HepG2 (cell line): ENCODE results near the gene EEF1AKMT3. TPM values are rescaled to one million over a fixed set of nuclear protein-coding genes. Genes with fewer than 3 reads are reported as not detected.
A peak's percentile ranks its signal among the peaks of the same experiment; 100 is the strongest.
"Not testable (repeated sequence)": the region's sequence is repeated elsewhere in the genome, so short reads cannot be mapped to it uniquely, and the experiment has no call there.

Source experiments
- ATAC-seq: fragments of 200-7000 bp; cut with Tn5 transposase; 3 replicates; pipeline ENCODE4 v1.9.1; 2020; ENCODE audit warnings: mild to moderate bottlenecking, moderate library complexity
- BruUV-seq: library from RNA; stranded (reverse); fragments of 400-500 nt; replicated peaks from 2 replicates; lab custom pipeline; 2021; lab: Mats Ljungman, UMichigan
- CTCF ChIA-PET: fragments of 300-600 bp; formaldehyde crosslinking; extraction: SDS; loops from one replicate; lab custom pipeline; 2021; ENCODE audit warnings: low total read pairs, inconsistent platforms, low intra/inter-chr PET ratio; lab: Yijun Ruan, JAX
- POLR2A ChIA-PET: fragments of 350-600 bp; sonication (Branson Sonifier 250); formaldehyde crosslinking; loops from one replicate; lab custom pipeline; 2020; ENCODE audit warnings: antibody characterized with exemption, inconsistent platforms; lab: Yijun Ruan, JAX
- DNase-seq: peaks from one replicate; pipeline ENCODE4 v3.0.0-alpha.2; 2015; ENCODE audit warnings: low spot score
- FAIRE-seq: peaks from 3 replicates; lab custom pipeline; 2011; peaks lifted over from hg19 to GRCh38; lab: Jason Lieb, UNC
- H2AFZ ChIP-seq: one replicate; pipeline ENCODE4 v1.6.1; 2011; ENCODE audit warnings: low read length, inconsistent platforms
- H3K27ac ChIP-seq: fragments of 300-600 bp; 3 replicates; pipeline ENCODE4 v1.8.0; 2011; ENCODE audit warnings: mixed run types, mild to moderate bottlenecking, mixed read lengths, low read length, inconsistent platforms; ENCODE audit not compliant: insufficient read depth; ENCODE audit errors: extremely low read length
- H3K27me3 ChIP-seq, 2 experiments: fragments of 200-600 bp in 1 of 2; 2 replicates in 1 of 2; 3 replicates in 1 of 2; pipeline versions ENCODE4 v1.6.0 to v1.8.0; 2011; ENCODE audit warnings: low read length in 2 of 2, mild to moderate bottlenecking in 2 of 2, moderate library complexity in 2 of 2, inconsistent platforms in 1 of 2; ENCODE audit not compliant: insufficient read depth in 2 of 2, control insufficient read depth in 1 of 2
- H3K36me3 ChIP-seq, 2 experiments: fragments of 200-600 bp in 1 of 2; replicated peaks in 1 of 2; 2 replicates in 1 of 2; 3 replicates in 1 of 2; pipeline versions ENCODE4 v1.5.1 to v1.8.0; 2011; ENCODE audit warnings: low read length in 2 of 2, inconsistent platforms in 1 of 2; ENCODE audit not compliant: insufficient read depth in 2 of 2, control insufficient read depth in 1 of 2
- H3K4me1 ChIP-seq: 2 replicates; pipeline ENCODE4 v1.5.1; 2012; ENCODE audit warnings: low read length, inconsistent platforms; ENCODE audit not compliant: insufficient read depth
- H3K4me2 ChIP-seq: 2 replicates; pipeline ENCODE4 v1.6.0; 2011; ENCODE audit warnings: low read depth, low read length, inconsistent platforms
- H3K4me3 ChIP-seq, 3 experiments: fragments of 200-600 bp in 1 of 3; sonication (generic), shearing (Covaris generic) in 1 of 3; replicated peaks in 1 of 3; 2 replicates each; pipeline ENCODE4 v1.5.1; 2011 to 2016; ENCODE audit warnings: low read length in 3 of 3, inconsistent platforms in 2 of 3, low read depth in 2 of 3, mild to moderate bottlenecking in 2 of 3, control low read depth in 1 of 3, mixed read lengths in 1 of 3; ENCODE audit not compliant: insufficient read depth in 1 of 3
- H3K79me2 ChIP-seq: one replicate; pipeline ENCODE4 v1.6.1; 2011; ENCODE audit warnings: low read length, inconsistent platforms; ENCODE audit not compliant: insufficient read depth
- H3K9ac ChIP-seq: 2 replicates; pipeline ENCODE4 v1.6.0; 2011; ENCODE audit warnings: mild to moderate bottlenecking, low read depth, low read length, inconsistent platforms; ENCODE audit not compliant: insufficient read depth
- H3K9me3 ChIP-seq: 2 replicates; pipeline ENCODE4 v1.5.1; 2012; ENCODE audit warnings: mild to moderate bottlenecking, low read length
- H4K20me1 ChIP-seq: 2 replicates; pipeline ENCODE4 v1.6.0; 2011; ENCODE audit warnings: inconsistent platforms, mild to moderate bottlenecking, low read length, moderate library complexity; ENCODE audit not compliant: insufficient read depth
- GATAD2A ChIP-seq: IDR thresholded peaks from 2 replicates; pipeline ENCODE4 v1.6.1; 2016
- MED1 ChIP-seq: sonication (generic); formaldehyde crosslinking; IDR thresholded peaks from 2 replicates; pipeline ENCODE4 v1.4.0; 2020; ENCODE audit warnings: missing genetic modification reagents
- PAXIP1 ChIP-seq: sonication (generic); formaldehyde crosslinking; conservative IDR thresholded peaks from 2 replicates; pipeline ENCODE4 v1.4.0; 2020; ENCODE audit warnings: mild to moderate bottlenecking, missing genetic modification reagents, moderate library complexity
- SOX13 ChIP-seq, 3 experiments: fragments of 450-650 bp in 1 of 3; sonication (generic) in 1 of 3; formaldehyde crosslinking in 1 of 3; IDR thresholded peaks in 2 of 3; conservative IDR thresholded peaks in 1 of 3; 2 replicates each; pipeline versions ENCODE4 v1.5.0 to v1.6.1; 2016 to 2020; ENCODE audit warnings: antibody characterized with exemption in 1 of 3, mild to moderate bottlenecking in 1 of 3, missing compliant biosample characterization in 1 of 3, missing genetic modification reagents in 1 of 3, moderate library complexity in 1 of 3
- SP5 ChIP-seq: IDR thresholded peaks from 2 replicates; pipeline ENCODE4 v1.6.1; 2016; ENCODE audit warnings: low read depth, borderline replicate concordance
- WGBS: methylation state at CpG from one replicate; pipeline ENCODE4 v1.1.6; 2017; ENCODE audit warnings: low lambda C conversion rate; 5-methylcytosine and 5-hydroxymethylcytosine counted together
- in situ Hi-C: cut with HindIII; loops from 2 replicates; pipeline ENCODE4 v1.10.0; 2017; ENCODE audit warnings: low pct_unique_long_range_greater_than_20kb; ENCODE audit not compliant: extremely low pct_ligation_motif_present
- intact Hi-C: fragments of 100-400 bp; cut with micrococcal nuclease; formaldehyde crosslinking; loops from one replicate; pipeline ENCODE4 v1.10.0; 2022; ENCODE audit not compliant: unreplicated experiment
- polyA plus RNA-seq, 8 experiments: library from polyadenylated mRNA; depleted of rRNA in 3 of 8; stranded (reverse) in 7 of 8; unstranded in 1 of 8; fragments of >200 nt; fragmentation: Illumina TruSeq in 4 of 8; extraction: Trizol in 4 of 8; gene quantifications; 2 replicates each; pipeline versions ENCODE4 v1.2.1 to v1.2.3, GENCODE V29; 2011 to 2016; ENCODE audit warnings: low read depth in 4 of 8, missing spikeins in 1 of 8, mixed read lengths in 1 of 8; ENCODE audit not compliant: insufficient read depth in 1 of 8
- total RNA-seq, 5 experiments: library from RNA; depleted of rRNA; stranded (reverse); fragments of >200 nt; fragmentation: Illumina TruSeq; extraction: Trizol; gene quantifications; 2 replicates each; pipeline ENCODE4 v1.2.3, GENCODE V29; 2016; ENCODE audit warnings: low read depth in 1 of 5

EEF1AKMT3 gene
- total and polyA plus RNA-seq, 2 of the 13 experiments (the other 11 are each of a cell fraction or from before 2014, with no cell fraction given): 4.7 to 11.4 TPM

DNA sequence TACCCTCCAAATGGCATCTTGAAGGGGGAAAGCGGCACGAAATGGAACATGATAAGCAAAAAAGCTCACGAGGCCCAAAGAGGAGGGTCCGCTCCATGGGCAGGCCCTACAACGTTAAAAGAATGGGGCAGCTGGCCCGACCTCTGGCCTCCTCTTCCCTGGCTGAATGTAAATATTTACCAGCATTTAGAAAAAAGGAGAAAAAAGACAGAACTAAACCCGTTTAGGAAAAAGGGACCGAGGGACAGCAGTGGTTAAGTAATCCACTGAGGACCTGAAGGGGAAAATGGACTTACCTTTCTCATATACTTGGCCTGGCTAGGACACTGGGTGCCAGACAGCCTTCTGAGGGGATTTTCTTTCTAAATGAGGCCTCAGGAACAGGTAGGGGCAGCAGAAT is 47.7 kb downstream of the EEF1AKMT3 start (continued):
- TF ChIP-seq PAXIP1 (CRISPR knock-in tag) (peak; percentile 77), MED1 (CRISPR knock-in tag) (peak; percentile 46; the same call in 1 of the 2 replicates), SOX13 (CRISPR knock-in tag; conservative IDR thresholded peaks at IDR 0.05 in 1 of 2, IDR thresholded peaks at IDR 0.05 in 1 of 2) (peak in 1 of 2 experiments; percentile 34; a peak in 1 of 4 replicates), SP5 (CRISPR knock-in tag) (0 out of 2 replicates have a peak, but pooled peaks have one; percentile 19), GATAD2A (CRISPR knock-in tag) (peak; percentile 35; the same call in 1 of the 2 replicates)
- TF ChIP-seq SOX13 (IDR thresholded peaks at IDR 0.05): not testable (repeated sequence)

GRCh38 chr12:57821015-57821414 is 48.6 kb downstream of the EEF1AKMT3 start:
- H3K79me2 ChIP-seq, H3K9me3 ChIP-seq, intact Hi-C loops, H3K9ac ChIP-seq, ATAC-seq, H3K27ac ChIP-seq, H3K27me3 ChIP-seq, H2AFZ ChIP-seq, BruUV-seq, DNase-seq, H3K4me2 ChIP-seq, FAIRE-seq, H3K4me3 ChIP-seq, in situ Hi-C loops: not testable (repeated sequence)
- 89% methylated on average over 4 of the region's 5 CpGs for WGBS
- peaks cover 10% of the 10 kb centered on the region; the same call in 1 of the 2 replicates for H4K20me1 ChIP-seq
- ChIA-PET CTCF (interaction anchor here (1.1 kb wide), 1 partner anchor 84 kb away, joined by 3 read pairs; no protein-coding TSS in a partner anchor), POLR2A (interaction anchor here (0.6 kb wide), 1 partner anchor 1428 kb away, joined by 4 read pairs; no protein-coding TSS in a partner anchor)
- peaks cover 59% of the 10 kb centered on the region for H3K4me1 ChIP-seq
- peaks cover 21 to 38% of the 10 kb centered on the region in 2 experiments for H3K36me3 ChIP-seq
